ENCODE data around the gene CYP4F12. TPM values are rescaled to one million over a fixed set of nuclear protein-coding genes. Genes with fewer than 3 reads are reported as not detected.

The CYP4F12 gene
- total RNA-seq, 2 experiments from 2014 or later, result 0.75 to 1.0 TPM

GRCh38 chr19:15639596-15639995, 33.3 kb upstream of the CYP4F12 start:
- intact Hi-C loops (cut with DNase I, micrococcal nuclease), result no loop called here
- Histone ChIP-seq H3K4me1 (ENCODE audit: insufficient read depth, low read length) (peaks cover 4% of the 10 kb centered on the region), H3K27me3 (ENCODE audit: control insufficient read depth in 1 of 2, insufficient read depth in 2 of 2, low read length in 2 of 2) (peaks cover 0 to 4% of the 10 kb centered on the region in 2 experiments), H3K4me3 (ENCODE audit: low read length) (no peak overlapping the region), H3K27ac (ENCODE audit: low read depth in 1 of 2, low read length in 2 of 2) (no peak overlapping the region), H3K9me3 (ENCODE audit: control insufficient read depth in 1 of 2, insufficient read depth in 1 of 2, low read length in 2 of 2) (peaks cover 0 to 5% of the 10 kb centered on the region in 2 experiments), H3K36me3 (ENCODE audit: insufficient read depth, low read length) (no peaks in the 10 kb centered on the region)
- ATAC-seq (ENCODE audit: poor library complexity), result no peak
- Mint-ChIP-seq H3K27me3 (peaks cover 31% of the 10 kb centered on the region), H3K4me1 (ENCODE audit: low read depth) (no peaks in the 10 kb centered on the region), H3K4me3 (no peak overlapping the region), H3K27ac (no peak overlapping the region), H3K9me3 (no peaks in the 10 kb centered on the region), H3K36me3 (ENCODE audit: low read depth) (no peaks in the 10 kb centered on the region)
- CTCF ChIA-PET, result no interaction called here
- DNase-seq, result no peak
- POLR2A ChIA-PET, result no interaction called here
- no peak for TF ChIP-seq CTCF (IDR thresholded peaks at IDR 0.05)

- peaks cover 0 to 4% of the 10 kb centered on the region in 2 experiments for H3K27me3 ChIP-seq (ENCODE audit: control insufficient read depth in 1 of 2, insufficient read depth in 2 of 2, low read length in 2 of 2)
- POLR2A ChIA-PET, result no interaction called here
- no peaks in the 10 kb centered on the region for H3K36me3 ChIP-seq (ENCODE audit: insufficient read depth, low read length)
- Mint-ChIP-seq H3K4me3 (no peak within 1 kb of the TSS), H3K9me3 (no peaks in the 10 kb centered on the region), H3K36me3 (ENCODE audit: low read depth) (no peaks in the 10 kb centered on the region), H3K27me3 (peaks cover 30% of the 10 kb centered on the region), H3K27ac (no peak within 1 kb of the TSS), H3K4me1 (ENCODE audit: low read depth) (no peaks in the 10 kb centered on the region)
- ATAC-seq (ENCODE audit: poor library complexity) (no peak), DNase-seq (peak in 1 of 14 experiments; percentile 5)
- CTCF ChIA-PET, result no interaction called here
- H3K4me1 ChIP-seq (ENCODE audit: insufficient read depth, low read length), result peaks cover 4% of the 10 kb centered on the region
- no peak within 1 kb of the TSS for H3K27ac ChIP-seq (ENCODE audit: low read depth in 1 of 2, low read length in 2 of 2)
- intact Hi-C loops (cut with DNase I, micrococcal nuclease), result no loop called here
- H3K9me3 ChIP-seq (ENCODE audit: control insufficient read depth in 1 of 2, insufficient read depth in 1 of 2, low read length in 2 of 2), result peaks cover 0 to 5% of the 10 kb centered on the region in 2 experiments
- no peak within 1 kb of the TSS for H3K4me3 ChIP-seq (ENCODE audit: low read length)
- no peak for TF ChIP-seq CTCF (IDR thresholded peaks at IDR 0.05)
Measured at GRCh38 chr19:15640294-15640903, 32.5 kb upstream of the CYP4F12 start, which contains the start of gene CYP4F3. Gene CYP4F3 (plus strand): TSS chr19:15640897. CDS start chr19:15641416, 519 bp downstream.

GRCh38 chr19:15640904-15641597, 31.8 kb upstream of the CYP4F12 start:
- TF ChIP-seq CTCF (IDR thresholded peaks at IDR 0.05), result no peak
- H3K27me3 Mint-ChIP-seq, result peaks cover 34% of the 10 kb centered on the region
- no peaks in the 10 kb centered on the region for H3K36me3 Mint-ChIP-seq (ENCODE audit: low read depth)
- peaks cover 0 to 5% of the 10 kb centered on the region in 2 experiments for H3K9me3 ChIP-seq (ENCODE audit: control insufficient read depth in 1 of 2, insufficient read depth in 1 of 2, low read length in 2 of 2)
- intact Hi-C loops (cut with DNase I, micrococcal nuclease), result no loop called here
- H3K4me3 Mint-ChIP-seq, result no peak overlapping the region
- H3K36me3 ChIP-seq (ENCODE audit: insufficient read depth, low read length), result no peaks in the 10 kb centered on the region
- H3K4me1 ChIP-seq (ENCODE audit: insufficient read depth, low read length), result peaks cover 4% of the 10 kb centered on the region
- H3K27ac Mint-ChIP-seq, result no peak overlapping the region
- H3K27ac ChIP-seq (ENCODE audit: low read depth in 1 of 2, low read length in 2 of 2), result no peak overlapping the region
- ATAC-seq (ENCODE audit: poor library complexity) (no peak), DNase-seq (no peak)
- H3K27me3 ChIP-seq (ENCODE audit: control insufficient read depth in 1 of 2, insufficient read depth in 2 of 2, low read length in 2 of 2), result peaks cover 0 to 3% of the 10 kb centered on the region in 2 experiments
- CTCF ChIA-PET, result no interaction called here
- H3K4me1 Mint-ChIP-seq (ENCODE audit: low read depth), result no peaks in the 10 kb centered on the region
- no peak overlapping the region for H3K4me3 ChIP-seq (ENCODE audit: low read length)
- H3K9me3 Mint-ChIP-seq, result no peaks in the 10 kb centered on the region
- POLR2A ChIA-PET, result no interaction called here

All from CD4-positive, alpha-beta T cell (primary cell).